ENCODE data around the gene POGLUT2. TPM values are rescaled to one million over a fixed set of nuclear protein-coding genes. Genes with fewer than 3 reads are reported as not detected.

POGLUT2 gene
- polyA plus RNA-seq (ENCODE audit: insufficient read length) = 21.3 TPM

GRCh38 chr13:102798581-102799425 lies at the start of gene POGLUT2, which contains the start of gene BIVM:
Gene POGLUT2 (minus strand): TSS chr13:102798976. CDS start chr13:102798670, 306 bp downstream.
Gene BIVM (plus strand): TSS chr13:102799119. CDS start chr13:102807268, 8,149 bp downstream.
- DNase-seq (ENCODE audit: low read depth) = peak; percentile 75

GRCh38 chr13:102847272-102848234 lies 48.8 kb upstream of the POGLUT2 start:
- no peak for DNase-seq (ENCODE audit: low read depth)

- DNase-seq (ENCODE audit: low read depth) = no peak
These were observed 47.7 kb upstream of the POGLUT2 start for GRCh38 chr13:102846261-102847015.

- peak; percentile 97 for DNase-seq (ENCODE audit: low read depth)
These were observed 47.0 kb upstream of the POGLUT2 start, which contains the start of gene ERCC5 for GRCh38 chr13:102845630-102846260. Gene ERCC5 (plus strand): TSS chr13:102846032. CDS start chr13:102846267, 235 bp downstream.

GRCh38 chr13:102845289-102845629 lies 46.5 kb upstream of the POGLUT2 start:
- DNase-seq (ENCODE audit: low read depth) = no peak

GRCh38 chr13:102839462-102839861 lies 40.7 kb upstream of the POGLUT2 start:
- no peak for DNase-seq (ENCODE audit: low read depth)

- DNase-seq (ENCODE audit: low read depth) = no peak
These were observed 40.2 kb upstream of the POGLUT2 start for GRCh38 chr13:102838982-102839381.

- no peak for DNase-seq (ENCODE audit: low read depth)
These were observed 39.5 kb upstream of the POGLUT2 start for GRCh38 chr13:102838273-102838672.

GRCh38 chr13:102836471-102836870 lies 37.7 kb upstream of the POGLUT2 start:
- no peak for DNase-seq (ENCODE audit: low read depth)

- no peak for DNase-seq (ENCODE audit: low read depth)
These were observed 31.9 kb upstream of the POGLUT2 start for GRCh38 chr13:102830646-102831045.

GRCh38 chr13:102825921-102826706 lies 27.3 kb upstream of the POGLUT2 start:
- no peak for DNase-seq (ENCODE audit: low read depth)

GRCh38 chr13:102825400-102825799 lies 26.6 kb upstream of the POGLUT2 start:
- DNase-seq (ENCODE audit: low read depth) = no peak

- DNase-seq (ENCODE audit: low read depth) = no peak
These were observed 19.1 kb upstream of the POGLUT2 start for GRCh38 chr13:102817907-102818306.

- no peak for DNase-seq (ENCODE audit: low read depth)
These were observed 18.5 kb upstream of the POGLUT2 start for GRCh38 chr13:102817241-102817640.

- DNase-seq (ENCODE audit: low read depth) = no peak
These were observed 17.9 kb upstream of the POGLUT2 start for GRCh38 chr13:102816708-102817107.

GRCh38 chr13:102815788-102816187 lies 17.0 kb upstream of the POGLUT2 start:
- no peak for DNase-seq (ENCODE audit: low read depth)

GRCh38 chr13:102814793-102815192 lies 16.0 kb upstream of the POGLUT2 start:
- no peak for DNase-seq (ENCODE audit: low read depth)

GRCh38 chr13:102814025-102814607 lies 15.3 kb upstream of the POGLUT2 start:
- DNase-seq (ENCODE audit: low read depth) = no peak

GRCh38 chr13:102812611-102813287 lies 14.0 kb upstream of the POGLUT2 start:
- no peak for DNase-seq (ENCODE audit: low read depth)

Data from forelimb muscle (tissue), 1 donor.